Measurements from ENCODE around the gene FGF9.

The FGF9 gene

GRCh38 chr13:21694831-21695230, 24.0 kb downstream of the FGF9 start:
- no peak for TF ChIP-seq YY1 (IDR thresholded peaks at IDR 0.05; ENCODE audit: low read depth)
- no peak for TF ChIP-seq TAF1 (IDR thresholded peaks at IDR 0.05; ENCODE audit: low read depth)
- no peak for TF ChIP-seq MAX (IDR thresholded peaks at IDR 0.05)
- no peak for TF ChIP-seq CEBPB (IDR thresholded peaks at IDR 0.05)

GRCh38 chr13:21695546-21695945, 24.7 kb downstream of the FGF9 start:
- TF ChIP-seq TCF12 (IDR thresholded peaks at IDR 0.05; ENCODE audit: low read depth) (no peak), TEAD4 (IDR thresholded peaks at IDR 0.05) (no peak), EP300 (IDR thresholded peaks at IDR 0.05; ENCODE audit: borderline replicate concordance) (no peak)

- TF ChIP-seq ZBTB7A (IDR thresholded peaks at IDR 0.05; ENCODE audit: low read depth), result no peak
- TF ChIP-seq RAD21 (IDR thresholded peaks at IDR 0.05; ENCODE audit: low read depth), result no peak
- TF ChIP-seq NFIC (IDR thresholded peaks at IDR 0.05), result no peak
- TF ChIP-seq CREB1 (IDR thresholded peaks at IDR 0.05; ENCODE audit: low read depth), result no peak
- no peak for TF ChIP-seq EP300 (IDR thresholded peaks at IDR 0.05; ENCODE audit: borderline replicate concordance)
- TF ChIP-seq, protein P1, sequence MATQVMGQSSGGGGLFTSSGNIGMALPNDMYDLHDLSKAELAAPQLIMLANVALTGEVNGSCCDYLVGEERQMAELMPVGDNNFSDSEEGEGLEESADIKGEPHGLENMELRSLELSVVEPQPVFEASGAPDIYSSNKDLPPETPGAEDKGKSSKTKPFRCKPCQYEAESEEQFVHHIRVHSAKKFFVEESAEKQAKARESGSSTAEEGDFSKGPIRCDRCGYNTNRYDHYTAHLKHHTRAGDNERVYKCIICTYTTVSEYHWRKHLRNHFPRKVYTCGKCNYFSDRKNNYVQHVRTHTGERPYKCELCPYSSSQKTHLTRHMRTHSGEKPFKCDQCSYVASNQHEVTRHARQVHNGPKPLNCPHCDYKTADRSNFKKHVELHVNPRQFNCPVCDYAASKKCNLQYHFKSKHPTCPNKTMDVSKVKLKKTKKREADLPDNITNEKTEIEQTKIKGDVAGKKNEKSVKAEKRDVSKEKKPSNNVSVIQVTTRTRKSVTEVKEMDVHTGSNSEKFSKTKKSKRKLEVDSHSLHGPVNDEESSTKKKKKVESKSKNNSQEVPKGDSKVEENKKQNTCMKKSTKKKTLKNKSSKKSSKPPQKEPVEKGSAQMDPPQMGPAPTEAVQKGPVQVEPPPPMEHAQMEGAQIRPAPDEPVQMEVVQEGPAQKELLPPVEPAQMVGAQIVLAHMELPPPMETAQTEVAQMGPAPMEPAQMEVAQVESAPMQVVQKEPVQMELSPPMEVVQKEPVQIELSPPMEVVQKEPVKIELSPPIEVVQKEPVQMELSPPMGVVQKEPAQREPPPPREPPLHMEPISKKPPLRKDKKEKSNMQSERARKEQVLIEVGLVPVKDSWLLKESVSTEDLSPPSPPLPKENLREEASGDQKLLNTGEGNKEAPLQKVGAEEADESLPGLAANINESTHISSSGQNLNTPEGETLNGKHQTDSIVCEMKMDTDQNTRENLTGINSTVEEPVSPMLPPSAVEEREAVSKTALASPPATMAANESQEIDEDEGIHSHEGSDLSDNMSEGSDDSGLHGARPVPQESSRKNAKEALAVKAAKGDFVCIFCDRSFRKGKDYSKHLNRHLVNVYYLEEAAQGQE (IDR thresholded peaks at IDR 0.05; ENCODE audit: low read depth), result no peak
Observed at GRCh38 chr13:21696865-21697448, 26.1 kb downstream of the FGF9 start.

DNA sequence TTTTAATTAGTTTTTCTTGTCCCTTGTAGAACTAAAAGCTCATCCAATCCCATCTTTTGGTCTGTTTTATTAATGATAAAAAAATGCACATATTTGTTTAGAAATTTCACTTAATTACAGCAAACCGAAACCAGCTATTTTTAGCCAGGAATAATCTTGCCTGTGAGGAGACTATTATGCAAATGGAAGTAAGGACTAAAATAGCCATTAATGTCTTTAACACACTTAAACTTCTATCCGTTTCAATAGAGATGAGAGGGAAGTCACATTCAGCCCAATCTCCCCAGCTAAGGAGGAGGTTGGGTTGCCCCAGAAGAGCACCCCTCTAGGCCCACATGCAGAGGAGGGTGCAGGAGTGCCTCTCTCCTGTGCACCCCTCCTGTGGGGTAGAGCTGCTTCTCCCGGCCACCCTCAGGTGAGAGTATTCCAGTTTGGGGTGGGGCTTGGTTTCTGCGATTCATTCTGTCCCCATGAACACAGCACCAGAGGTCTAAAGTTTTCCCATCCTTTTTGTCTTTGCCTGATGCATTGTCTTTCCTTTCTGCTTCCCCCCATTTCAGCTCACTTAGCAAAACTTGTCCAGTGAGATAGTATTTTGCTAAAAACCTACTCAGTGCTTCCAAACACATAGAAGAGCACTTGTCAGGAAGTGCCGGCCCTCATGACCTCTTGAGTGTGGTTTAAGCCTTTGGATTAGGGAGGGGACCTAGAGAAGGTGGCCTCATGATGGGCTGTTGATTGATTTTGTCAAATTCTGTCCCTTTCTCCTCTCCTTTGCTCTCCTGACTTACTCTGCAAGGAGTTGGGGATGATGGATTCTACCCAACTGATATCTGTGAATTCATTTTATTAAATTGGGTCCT, 28.2 kb downstream of the FGF9 start:
- TF ChIP-seq TCF12 (IDR thresholded peaks at IDR 0.05; ENCODE audit: low read depth) (no peak), CREB1 (IDR thresholded peaks at IDR 0.05; ENCODE audit: low read depth) (no peak), EGR1 (IDR thresholded peaks at IDR 0.05) (no peak), MAX (IDR thresholded peaks at IDR 0.05) (no peak), TEAD4 (IDR thresholded peaks at IDR 0.05) (no peak), YY1 (IDR thresholded peaks at IDR 0.05; ENCODE audit: low read depth) (no peak), NFIC (IDR thresholded peaks at IDR 0.05) (no peak), EP300 (IDR thresholded peaks at IDR 0.05; ENCODE audit: borderline replicate concordance) (no peak), RAD21 (IDR thresholded peaks at IDR 0.05; ENCODE audit: low read depth) (no peak), USF1 (IDR thresholded peaks at IDR 0.05) (no peak), TAF1 (IDR thresholded peaks at IDR 0.05; ENCODE audit: low read depth) (no peak), FOXM1 (IDR thresholded peaks at IDR 0.05; ENCODE audit: borderline replicate concordance, low read depth) (no peak), CEBPB (IDR thresholded peaks at IDR 0.05) (no peak), ZBTB7A (IDR thresholded peaks at IDR 0.05; ENCODE audit: low read depth) (no peak)
- TF ChIP-seq, protein P1 (IDR thresholded peaks at IDR 0.05; ENCODE audit: low read depth), result no peak

GRCh38 chr13:21701460-21701859, 30.6 kb downstream of the FGF9 start:
- TF ChIP-seq USF1 (IDR thresholded peaks at IDR 0.05) (no peak), RAD21 (IDR thresholded peaks at IDR 0.05; ENCODE audit: low read depth) (no peak), NFIC (IDR thresholded peaks at IDR 0.05) (no peak), MAX (IDR thresholded peaks at IDR 0.05) (no peak), TAF1 (IDR thresholded peaks at IDR 0.05; ENCODE audit: low read depth) (no peak), CREB1 (IDR thresholded peaks at IDR 0.05; ENCODE audit: low read depth) (no peak), EP300 (IDR thresholded peaks at IDR 0.05; ENCODE audit: borderline replicate concordance) (no peak), EGR1 (IDR thresholded peaks at IDR 0.05) (no peak)
- TF ChIP-seq, protein P1 (IDR thresholded peaks at IDR 0.05; ENCODE audit: low read depth), result no peak
